Measurements from ENCODE around the gene TBC1D28.
"Not testable (repeated sequence)": the region's sequence is repeated elsewhere in the genome, so short reads cannot be mapped to it uniquely, and the experiment has no call there.

TBC1D28 gene

GRCh38 chr17:18626152-18626870 lies 17.9 kb downstream of the TBC1D28 start:
- H3K4me3 ChIP-seq (replicated peaks; ENCODE audit: low read depth, low read length): no peak overlapping the region
- TF ChIP-seq CTCF (IDR thresholded peaks at IDR 0.05; ENCODE audit: low read depth, low read length, missing control alignments): no peak
- no peak for DNase-seq (ENCODE audit: extremely low read depth, low read depth)

DNA sequence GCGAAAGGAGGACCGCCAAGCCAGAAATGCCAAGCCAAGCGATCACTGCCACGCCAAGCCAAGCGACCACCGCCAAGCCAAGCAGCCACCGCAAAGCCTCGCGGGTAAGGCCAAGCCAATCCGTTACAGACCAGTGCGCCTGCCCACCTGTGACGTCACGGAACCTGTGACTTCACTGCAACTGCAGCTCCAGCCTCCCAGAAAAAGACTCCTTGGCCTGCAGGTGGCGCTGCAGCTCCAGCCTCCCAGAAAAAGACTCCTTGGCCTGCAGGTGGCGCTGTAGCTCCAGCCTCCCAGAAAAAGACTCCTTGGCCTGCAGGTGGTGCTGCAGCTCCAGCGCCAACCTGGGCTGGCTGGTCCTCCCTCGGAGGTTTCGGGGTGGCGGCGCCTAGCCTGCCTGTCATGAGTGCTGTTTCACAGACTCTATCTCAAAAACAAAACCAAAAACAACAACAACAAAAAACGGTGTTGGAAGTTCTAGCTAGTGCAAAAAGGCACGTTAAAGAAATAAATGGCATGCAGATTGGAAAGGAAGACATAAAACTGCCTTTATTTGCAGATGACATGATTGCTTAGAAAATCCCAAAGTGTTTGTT lies 18.6 kb downstream of the TBC1D28 start:
- TF ChIP-seq CTCF (IDR thresholded peaks at IDR 0.05; ENCODE audit: low read depth, low read length, missing control alignments): peak; percentile 91
- H3K4me3 ChIP-seq (replicated peaks; ENCODE audit: low read depth, low read length): peak overlapping the region; percentile 29
- peak; percentile 39 for DNase-seq (ENCODE audit: extremely low read depth, low read depth)

DNA sequence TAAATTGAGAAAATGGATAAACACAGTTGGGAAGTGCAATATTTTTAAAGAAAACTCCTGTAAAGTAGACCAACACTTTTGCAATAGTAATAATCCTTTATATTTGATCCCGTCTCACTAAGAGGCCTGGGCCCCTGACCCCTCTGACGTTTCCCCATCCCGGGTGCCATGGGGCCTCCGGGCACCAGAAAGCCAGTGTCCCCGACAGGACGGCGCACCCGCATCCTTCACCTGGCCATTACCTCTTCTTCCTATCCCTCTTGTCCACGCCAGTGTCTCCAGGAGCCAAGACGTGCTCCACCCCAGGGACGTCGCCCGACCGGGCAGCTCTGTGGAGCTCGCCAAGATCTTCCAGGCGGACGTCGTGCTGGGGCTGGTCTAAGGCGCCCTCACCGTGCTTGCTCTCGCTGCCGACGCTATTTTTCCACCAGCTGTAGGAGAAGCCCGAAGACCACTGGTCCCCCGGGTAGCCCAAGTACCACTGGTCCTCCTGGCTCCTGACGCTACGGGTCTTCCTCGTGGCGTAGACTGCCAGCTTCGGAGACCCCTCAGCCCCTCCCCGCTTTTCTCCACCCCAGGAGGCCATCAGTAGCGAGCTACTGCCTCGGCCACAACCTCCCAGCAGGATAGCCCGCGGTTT lies 19.2 kb downstream of the TBC1D28 start:
- H3K4me3 ChIP-seq (replicated peaks; ENCODE audit: low read depth, low read length): peak overlapping the region; percentile 29
- not testable (repeated sequence) for DNase-seq (ENCODE audit: extremely low read depth, low read depth)

- H3K4me3 ChIP-seq (replicated peaks; ENCODE audit: low read depth, low read length); DNase-seq (ENCODE audit: extremely low read depth, low read depth): not testable (repeated sequence)
Measured at GRCh38 chr17:18617613-18618012, 26.6 kb downstream of the TBC1D28 start.

DNA sequence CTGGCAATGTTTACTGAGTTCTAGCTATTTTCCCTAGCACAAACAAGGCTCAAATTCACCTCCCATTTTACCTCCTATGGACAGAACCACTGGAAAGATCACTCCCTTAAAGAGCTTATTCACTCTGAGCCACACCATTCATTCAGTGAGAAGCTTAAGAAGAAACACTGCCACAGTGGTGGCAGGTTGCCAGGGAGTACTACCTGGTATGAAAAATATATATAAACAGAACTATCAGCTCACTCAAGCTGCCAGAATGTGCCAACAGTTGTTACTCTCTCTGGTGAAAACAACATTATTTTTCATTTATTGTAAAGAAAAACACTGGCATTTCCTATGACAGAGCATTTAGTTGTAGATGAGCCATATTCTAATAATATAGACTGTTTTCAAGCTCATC lies 31.2 kb downstream of the TBC1D28 start:
- H3K4me3 ChIP-seq (replicated peaks; ENCODE audit: low read depth, low read length); DNase-seq (ENCODE audit: extremely low read depth, low read depth): not testable (repeated sequence)

GRCh38 chr17:18593138-18593537 lies 51.1 kb downstream of the TBC1D28 start:
- not testable (repeated sequence) for DNase-seq (ENCODE audit: extremely low read depth, low read depth); H3K4me3 ChIP-seq (replicated peaks; ENCODE audit: low read depth, low read length)

Measured in HFF-Myc (cell line).